Activated CD4-positive, alpha-beta T cell treated with anti-CD3 and anti-CD28 coated beads, Interleukin-10, Interleukin-2, amounts not matched to agents 100 ng/mL and 50 ng/mL, durations not matched to agents 16 hours and 8 hours (primary cell): Measurements from ENCODE around the gene MARVELD2.
A peak's percentile ranks its signal among the peaks of the same experiment; 100 is the strongest.

ENCODE experiments used
- DNase-seq: peaks from one replicate; pipeline ENCODE4 v3.0.0-alpha.2; 2020

Gene MARVELD2

GRCh38 chr5:69493396-69494133 lies 78.6 kb downstream of the MARVELD2 start:
- DNase-seq = peak; percentile 20
